ENCODE results near the gene SMIM24.

DNA sequence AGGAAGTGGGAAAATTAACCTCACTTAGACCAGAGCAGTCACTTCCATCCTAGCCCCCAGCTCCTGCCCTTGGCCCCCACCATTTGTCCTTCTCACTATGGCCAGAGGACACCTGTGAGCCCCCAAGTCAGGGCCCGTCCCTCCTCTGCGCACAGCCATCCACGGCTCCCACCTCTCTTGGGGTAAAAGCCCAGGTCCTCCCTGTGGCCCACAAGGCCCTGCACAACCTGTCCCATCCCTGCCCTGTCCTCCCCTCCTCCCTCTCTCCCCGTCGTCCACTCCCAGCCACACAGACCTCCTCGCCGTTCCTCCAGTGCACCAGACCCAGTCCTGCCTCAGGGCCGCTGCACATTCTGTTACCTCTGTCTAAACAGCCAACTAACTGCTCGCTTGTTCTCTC lies 53.9 kb downstream of the SMIM24 start:
- no peak for TF ChIP-seq YY1 (IDR thresholded peaks at IDR 0.05; ENCODE audit: borderline replicate concordance in 1 of 3, control insufficient read depth in 1 of 3, extremely low read depth in 1 of 3, insufficient read depth in 3 of 3, insufficient read length in 1 of 3, insufficient replicate concordance in 2 of 3, low read depth in 1 of 3, low read length in 2 of 3)
- TF ChIP-seq RBM25 (IDR thresholded peaks at IDR 0.05; ENCODE audit: low read depth, low read length, severe bottlenecking), result no peak
- no peak for TF ChIP-seq MTA2 (IDR thresholded peaks at IDR 0.05; ENCODE audit: low read depth)
- TF ChIP-seq CEBPZ (IDR thresholded peaks at IDR 0.05; ENCODE audit: borderline replicate concordance, low read depth, low read length), result no peak
- TF ChIP-seq CREB1 (IDR thresholded peaks at IDR 0.05), result no peak
- TF ChIP-seq CREB1 (CRISPR knock-in tag; IDR thresholded peaks at IDR 0.05), result no peak
